Hematopoietic multipotent progenitor cell (in vitro differentiated cells): ENCODE data around the gene PPP1R3F. TPM values are rescaled to one million over a fixed set of nuclear protein-coding genes. Genes with fewer than 3 reads are reported as not detected.
A peak's percentile ranks its signal among the peaks of the same experiment; 100 is the strongest.

Source experiments
- DNase-seq, 3 donors: peaks; one replicate each; pipeline ENCODE4 v3.0.0-alpha.2; 2011 to 2015; ENCODE audit warnings: low read depth in 2 of 3, low spot score in 2 of 3
- total RNA-seq: library from RNA; depleted of rRNA; stranded (reverse); fragments of >200 nt; gene quantifications from one replicate; pipeline ENCODE4 v1.2.3, GENCODE V29; 2012

Gene PPP1R3F
- total RNA-seq, 1 donor, result 5.9 TPM

DNA sequence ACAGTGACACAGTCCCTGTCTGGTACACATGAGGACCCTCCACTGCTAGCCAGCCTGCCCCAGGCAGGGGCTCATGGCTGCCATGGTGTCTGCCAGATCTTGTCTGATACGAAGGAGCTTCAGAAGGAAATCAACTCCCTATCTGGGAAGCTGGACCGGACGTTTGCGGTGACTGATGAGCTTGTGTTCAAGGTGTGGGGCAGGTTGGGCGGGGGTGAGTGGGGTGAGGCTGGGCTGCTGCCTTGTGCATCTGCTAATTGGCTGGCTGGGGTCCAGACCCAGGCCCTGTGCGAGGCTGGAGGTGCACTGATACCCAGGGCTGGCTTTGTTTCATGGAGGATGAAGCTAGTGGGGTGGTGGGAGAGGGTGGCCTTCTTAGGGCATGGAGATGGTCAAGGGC is 20.5 kb upstream of the PPP1R3F start:
- no peak for DNase-seq

DNA sequence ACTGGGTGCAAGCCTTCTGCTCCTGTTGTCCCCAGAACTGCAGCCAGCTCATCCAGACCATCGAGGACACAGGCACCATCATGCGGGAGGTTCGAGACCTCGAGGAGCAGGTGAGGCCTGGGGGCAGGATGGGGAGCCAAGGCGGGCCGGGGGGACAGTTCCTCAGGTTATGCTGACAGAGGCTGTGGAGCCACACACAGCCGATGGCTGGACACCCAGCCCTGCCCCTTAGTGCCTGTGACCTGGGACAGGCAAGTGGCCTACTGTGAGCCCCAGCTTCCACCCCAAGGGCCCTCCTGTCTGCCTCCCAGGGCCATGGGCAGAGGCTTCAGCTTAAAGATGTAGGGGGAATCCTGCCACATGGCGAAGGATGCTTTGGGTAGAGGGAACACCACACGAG is 20.0 kb upstream of the PPP1R3F start:
- DNase-seq, result no peak

DNA sequence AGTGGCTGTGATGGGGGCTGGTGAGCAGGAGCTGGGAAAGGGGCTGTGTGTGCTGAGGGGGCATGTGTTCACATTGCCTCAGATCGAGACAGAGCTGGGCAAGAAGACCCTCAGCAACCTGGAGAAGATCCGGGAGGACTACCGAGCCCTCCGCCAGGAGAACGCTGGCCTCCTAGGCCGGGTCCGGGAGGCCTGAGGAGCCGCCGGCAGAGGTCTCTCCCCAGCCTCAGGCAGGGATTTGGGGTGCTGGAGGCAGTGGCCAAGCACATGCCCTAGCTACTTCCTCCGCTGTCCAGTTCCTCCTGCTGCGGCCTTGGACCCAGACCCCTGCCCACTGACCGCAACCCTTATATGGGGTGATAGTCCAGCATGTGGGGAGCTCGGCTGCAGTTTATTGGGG is 19.5 kb upstream of the PPP1R3F start:
- DNase-seq, result no peak

DNA sequence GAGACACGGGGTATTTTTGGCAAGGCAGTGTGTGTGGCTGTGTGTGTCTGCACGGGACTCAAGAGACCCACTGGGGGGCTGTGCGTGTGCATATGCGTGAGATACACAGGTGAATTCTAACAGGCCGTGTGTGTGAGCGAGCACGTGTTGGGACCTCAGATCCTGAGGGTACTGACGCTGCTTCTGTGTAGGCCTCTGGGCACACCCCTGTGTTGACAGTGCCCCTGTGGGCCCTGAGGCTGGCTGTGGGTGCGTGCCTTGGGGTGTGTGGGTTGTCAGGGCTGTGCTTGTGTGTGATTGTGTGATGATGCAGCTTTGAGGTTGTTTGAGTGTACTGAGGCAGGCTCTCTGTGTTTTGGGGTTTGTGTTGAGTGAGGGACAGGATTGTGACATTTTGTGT is 19.0 kb upstream of the PPP1R3F start:
- no peak for DNase-seq

DNA sequence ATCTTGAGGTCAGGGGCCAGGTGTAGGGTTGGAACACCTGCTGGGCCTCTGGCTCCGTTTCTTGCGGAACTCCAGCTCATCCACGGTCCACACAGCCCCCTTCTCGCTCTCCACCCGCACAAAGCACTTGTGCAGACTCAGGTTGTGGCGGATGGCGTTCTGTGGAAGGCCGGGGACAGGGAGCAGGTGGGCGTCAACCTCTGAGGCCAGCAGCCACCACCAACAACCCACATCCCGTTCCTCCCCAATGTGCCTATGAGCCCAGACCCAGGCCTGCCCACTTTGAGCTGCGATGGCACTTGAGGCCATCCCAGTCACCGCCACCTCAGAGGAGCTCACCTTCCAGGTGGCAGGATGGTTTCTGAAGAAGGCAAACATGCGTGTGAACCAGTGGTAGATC is 18.3 kb upstream of the PPP1R3F start:
- DNase-seq, result no peak

DNA sequence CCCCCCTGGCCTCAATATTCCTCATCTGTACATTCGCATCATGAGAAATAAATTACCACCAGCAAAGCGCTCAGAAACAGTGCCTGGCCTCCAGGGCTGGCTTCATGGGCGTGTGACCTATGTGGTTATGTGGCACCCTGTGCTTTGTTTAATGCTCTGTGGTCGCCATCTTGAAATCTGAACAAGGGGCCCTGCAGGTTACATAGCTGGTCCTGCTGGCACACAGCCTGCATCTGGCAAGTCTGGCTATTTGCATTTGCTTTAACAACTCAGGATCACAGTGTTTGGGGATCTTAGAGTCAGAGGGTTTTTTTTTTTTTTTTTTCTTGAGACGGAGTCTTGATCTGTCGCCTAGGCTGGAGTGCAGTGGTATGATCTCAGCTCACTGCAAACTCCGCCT is 15.0 kb upstream of the PPP1R3F start:
- no peak for DNase-seq

DNA sequence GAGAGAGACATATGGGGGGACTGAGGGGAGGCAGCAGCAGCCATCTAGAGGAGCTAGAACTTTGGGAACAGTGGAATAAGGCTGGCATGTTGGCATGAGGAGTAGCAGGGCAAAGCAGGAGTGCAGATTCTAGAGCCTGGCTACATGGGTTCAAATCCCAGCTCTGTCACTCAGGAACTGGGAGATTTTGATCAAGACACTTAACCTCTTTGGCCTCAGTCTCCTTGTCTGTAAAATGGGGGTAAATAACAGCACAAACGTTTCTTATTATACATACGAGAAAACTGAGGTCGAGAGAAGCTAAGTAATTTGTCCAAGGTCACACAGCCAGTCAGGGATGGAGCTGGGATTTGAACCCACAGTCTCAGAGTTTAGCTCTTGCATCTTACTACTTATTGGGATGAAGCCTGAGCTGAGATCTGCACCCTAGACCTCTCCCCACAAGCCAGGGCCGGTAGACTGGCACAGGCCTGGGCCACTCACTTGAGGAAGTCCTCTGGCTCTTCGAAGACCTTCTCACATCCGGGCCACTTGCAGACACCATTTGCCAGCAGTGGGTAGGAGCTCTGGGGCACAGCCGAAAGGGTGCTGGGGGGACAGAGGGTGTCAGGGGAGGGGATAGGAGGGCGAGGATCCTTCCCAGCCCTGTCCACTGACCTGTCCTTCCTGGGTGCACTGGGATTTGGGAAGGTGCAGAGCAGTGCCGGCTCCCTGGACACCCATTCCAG is 13.2 kb upstream of the PPP1R3F start:
- no peak for DNase-seq

DNA sequence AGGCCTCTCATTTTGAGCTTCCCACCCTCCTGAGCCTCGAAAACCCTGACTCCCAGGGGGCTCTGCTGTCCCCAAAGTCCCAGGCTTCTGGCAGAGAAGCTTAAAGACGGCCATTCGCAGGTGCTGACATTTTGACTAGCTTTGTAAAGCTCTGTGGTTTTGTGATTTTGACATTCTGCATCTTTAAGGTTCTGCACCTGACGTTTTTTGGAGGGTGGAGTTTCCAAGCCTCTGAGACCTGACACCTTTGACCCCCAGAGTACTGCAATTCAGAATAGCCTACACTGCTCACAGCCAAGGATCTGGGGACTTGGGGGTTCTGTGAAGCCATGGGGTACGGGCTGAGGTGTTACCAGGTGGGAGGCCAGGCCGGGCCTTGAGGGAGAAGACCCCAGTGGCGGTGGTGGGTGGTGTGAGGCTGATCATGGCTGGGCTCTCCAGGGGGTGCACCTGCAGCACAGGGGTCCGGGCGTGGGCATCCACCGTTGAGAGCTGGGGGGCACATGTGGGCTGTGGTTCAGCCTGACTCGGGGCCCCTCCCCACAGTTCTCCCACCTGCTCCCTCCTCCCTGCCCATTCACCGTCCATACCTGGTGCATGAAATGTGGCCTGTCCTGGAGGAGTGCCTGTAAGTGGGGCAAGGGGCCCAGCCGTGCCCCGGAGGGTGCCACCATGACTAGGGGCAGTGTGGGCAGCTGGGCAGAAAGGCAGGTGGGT is 12.4 kb upstream of the PPP1R3F start:
- no peak for DNase-seq

DNA sequence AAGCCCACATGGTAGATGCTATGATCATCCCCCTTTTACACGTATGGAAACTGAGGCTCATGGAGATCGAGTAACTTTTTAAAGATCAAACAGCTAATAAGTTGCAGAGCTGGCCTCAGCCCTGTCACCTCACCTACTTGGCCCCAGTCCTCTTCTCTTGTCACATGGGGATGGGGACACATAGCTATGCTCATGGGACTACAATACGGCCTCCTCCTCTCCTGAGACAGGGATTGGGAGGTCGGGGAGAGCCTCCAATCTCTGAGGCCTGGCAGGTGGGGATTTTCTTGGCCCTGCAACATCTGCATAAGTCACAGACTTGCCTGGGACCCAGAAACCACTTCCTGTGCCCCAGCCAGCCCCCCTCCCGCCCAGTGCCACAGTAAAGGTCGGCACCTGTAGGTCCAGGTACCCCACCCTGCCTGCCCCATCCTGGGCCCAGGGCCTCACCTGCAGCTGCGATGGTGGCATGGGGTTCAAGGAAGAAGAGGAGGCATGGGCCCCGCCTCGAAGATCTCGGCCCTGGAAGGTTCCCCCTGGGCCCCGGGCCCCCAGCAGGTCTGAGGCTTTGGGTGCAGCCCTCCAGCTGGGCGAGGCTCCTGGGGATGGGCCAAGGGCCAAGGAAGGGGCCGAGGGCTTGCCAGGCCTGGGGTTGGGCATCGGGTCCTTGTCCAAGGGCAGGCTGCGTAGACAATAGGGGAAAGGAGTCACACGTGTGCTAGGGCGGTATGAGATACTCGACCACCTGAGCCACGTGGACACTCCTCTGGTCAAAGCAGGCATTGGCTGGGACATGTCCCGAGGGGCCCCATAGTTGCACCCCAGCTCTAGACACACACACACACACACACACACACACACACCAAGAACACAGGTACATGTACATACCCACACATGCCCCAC is 11.5 kb upstream of the PPP1R3F start:
- DNase-seq, result no peak

DNA sequence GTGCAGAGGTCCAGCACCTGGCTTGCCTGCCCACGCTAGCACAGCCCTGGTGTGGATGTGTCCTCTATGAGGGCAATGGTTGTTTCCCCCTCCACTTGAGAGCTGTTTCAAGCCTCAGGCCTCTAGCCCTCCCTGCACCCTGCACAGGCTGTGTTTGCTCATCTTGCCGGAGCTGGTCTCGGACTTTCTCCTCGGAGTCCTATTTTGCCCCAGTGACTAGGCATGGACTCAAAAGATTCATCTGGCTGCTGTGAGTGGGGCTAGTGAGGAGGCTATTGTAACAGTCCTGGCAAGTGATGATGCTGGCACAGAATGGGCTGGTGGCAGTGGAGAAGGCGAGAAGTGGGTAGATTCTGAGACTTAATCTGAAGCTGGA is 10.9 kb upstream of the PPP1R3F start:
- no peak for DNase-seq

DNA sequence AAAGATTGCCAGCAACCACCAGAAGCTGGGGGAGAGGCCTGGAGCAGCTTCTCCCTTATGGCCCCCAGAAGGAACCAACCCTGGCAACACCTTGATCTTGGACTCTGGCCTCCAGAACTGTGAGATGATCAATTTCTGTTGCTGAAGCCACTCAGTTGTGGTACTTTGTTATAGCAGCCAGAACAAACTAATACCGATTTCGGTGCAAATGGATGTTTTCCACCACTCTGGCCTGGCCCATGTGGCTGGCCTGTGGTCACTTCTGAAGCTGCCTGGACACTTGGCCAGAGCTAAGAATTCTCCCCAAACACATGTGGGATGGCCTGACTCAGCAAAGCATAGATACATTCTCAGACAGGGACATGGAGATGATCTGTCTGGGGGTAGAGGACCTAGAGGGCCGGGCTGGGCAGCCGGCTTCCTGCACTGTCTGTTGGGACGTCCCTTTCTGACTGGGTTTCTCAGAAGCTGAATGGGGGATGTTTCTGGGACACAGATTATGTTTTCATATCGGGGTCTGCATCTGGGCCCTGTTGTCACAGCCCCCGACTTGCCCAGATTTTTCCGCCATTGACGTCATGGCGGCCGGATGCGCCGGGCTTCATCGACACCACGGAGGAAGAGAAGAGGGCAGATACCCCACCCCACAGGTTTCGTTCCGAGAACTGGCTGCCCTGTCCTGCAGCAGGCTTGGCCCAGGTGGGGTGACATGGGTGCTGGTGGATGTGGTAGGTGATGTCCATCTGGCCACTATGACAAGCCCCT is 9.2 kb upstream of the PPP1R3F start:
- no peak for DNase-seq

DNA sequence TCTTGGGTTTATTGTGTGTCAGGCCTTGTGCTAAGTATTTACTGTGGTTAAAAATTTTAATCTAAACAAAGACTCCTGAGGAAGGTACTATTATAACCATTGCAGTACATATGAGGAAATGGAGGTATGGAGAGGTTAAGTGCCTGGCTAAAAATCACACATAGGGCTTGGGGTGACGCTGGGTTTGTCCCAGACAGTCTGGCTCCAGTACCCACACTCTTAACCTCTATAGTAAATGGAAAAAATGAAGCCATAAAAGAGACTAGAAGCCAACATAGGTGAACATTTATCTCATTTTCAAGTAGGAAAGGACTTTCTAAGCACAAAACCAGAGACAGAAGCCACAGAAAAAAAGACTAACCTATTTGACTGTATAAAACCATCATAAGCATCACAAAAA is 7.0 kb upstream of the PPP1R3F start:
- no peak for DNase-seq

DNA sequence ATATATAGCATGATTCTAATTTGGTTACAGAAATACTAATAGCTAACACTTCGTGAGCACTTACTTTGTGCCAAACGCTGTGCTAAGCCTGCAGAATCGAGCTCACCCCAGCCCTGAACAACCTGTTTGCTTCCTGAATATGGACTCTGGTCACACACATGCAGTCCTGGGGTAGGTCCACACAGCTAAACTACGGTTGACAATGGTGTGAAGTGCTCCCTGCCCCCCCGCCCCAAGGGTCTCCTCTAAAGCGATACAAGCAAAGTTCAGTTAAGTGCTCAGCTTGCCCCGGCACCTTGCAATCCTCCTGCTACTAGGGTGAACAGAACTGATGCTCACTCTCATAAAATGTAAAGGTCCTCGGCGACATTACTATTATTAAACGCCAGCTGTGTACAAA is 6.0 kb upstream of the PPP1R3F start:
- DNase-seq, result no peak

DNA sequence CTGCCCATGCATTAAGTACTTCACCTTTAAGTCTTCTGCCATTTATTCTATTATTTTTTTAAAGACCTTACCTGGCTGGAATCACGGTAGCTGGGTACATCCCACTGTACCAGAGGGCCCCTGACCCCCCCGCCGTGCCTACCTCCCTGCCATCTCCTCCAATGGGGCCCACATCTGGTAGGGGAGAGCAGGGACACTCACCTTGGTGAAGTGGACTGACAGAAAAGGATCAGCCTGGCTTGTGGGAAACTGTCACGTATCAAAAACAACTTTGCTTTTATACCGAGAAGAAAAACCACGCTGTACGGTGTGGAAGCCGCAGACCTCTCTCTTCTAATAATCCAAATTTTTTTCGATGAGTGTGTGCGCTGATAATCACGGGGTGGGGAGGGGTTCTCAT is 5.1 kb upstream of the PPP1R3F start, which contains the start of gene FOXP3:
TSS of gene FOXP3 (minus strand) at position 251 of the 400 bp plus-strand sequence. CDS start 6,205 bp downstream, outside the sequence.
- no peak for DNase-seq

DNA sequence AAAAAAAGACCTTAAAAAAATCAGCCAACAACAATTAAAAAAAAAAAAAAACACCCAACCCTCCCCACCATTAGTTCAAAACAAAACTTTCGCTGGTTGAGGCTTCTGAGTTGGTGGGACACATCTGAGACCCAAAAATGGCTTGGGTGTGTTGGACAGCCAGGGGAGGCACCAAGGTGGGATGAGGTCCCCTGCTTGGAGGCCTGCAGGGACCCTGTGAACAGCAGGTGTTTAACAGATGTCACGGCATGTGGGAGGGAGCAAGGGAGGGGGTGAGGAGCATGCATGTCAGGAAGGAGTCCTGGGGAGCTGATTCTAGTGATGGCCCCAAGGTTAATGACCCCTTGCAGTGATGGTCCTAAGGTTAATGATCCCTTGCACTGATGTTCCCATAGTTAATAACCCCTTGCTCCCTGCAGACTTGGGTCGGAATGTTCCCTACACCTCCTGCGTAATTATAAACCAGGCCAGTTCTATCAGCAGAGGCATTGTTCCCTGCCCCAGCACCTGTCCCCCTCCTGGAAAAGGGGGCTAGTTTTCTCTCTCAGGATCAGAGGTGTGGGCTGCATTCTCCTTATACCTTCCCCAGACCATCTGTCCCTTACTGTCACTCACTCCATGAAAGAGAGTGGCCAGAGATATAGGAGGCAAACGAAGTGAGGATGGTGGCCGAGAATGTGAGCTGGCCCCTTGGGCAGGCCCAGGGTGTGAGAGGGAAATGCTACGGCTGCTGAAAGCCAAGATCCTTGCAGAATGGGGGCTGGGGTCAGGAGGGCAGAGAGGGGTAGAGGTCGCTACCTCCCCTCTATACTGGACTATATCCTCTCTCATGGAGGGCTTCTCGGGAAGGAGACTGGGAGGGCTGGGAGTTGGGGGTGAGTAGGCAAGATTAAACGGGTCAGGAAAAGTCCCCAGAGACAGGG is 2.8 kb upstream of the PPP1R3F start:
- no peak for DNase-seq

DNA sequence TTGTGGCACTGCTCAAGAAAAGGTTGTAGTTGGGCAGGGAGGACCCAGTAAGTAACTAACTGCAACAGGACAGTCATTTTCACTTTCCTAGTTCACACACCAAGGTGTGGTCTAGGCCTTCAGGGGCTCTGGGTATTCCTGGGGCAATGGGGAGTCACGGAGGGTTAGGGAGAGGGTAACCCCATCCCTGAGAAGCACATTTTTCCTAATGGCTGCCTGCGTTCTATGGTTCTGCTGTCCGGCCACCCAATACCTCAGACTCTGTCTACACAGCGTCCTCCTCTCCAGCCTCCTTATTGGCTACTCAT is 937 bp upstream of the PPP1R3F start:
- no peak for DNase-seq

DNA sequence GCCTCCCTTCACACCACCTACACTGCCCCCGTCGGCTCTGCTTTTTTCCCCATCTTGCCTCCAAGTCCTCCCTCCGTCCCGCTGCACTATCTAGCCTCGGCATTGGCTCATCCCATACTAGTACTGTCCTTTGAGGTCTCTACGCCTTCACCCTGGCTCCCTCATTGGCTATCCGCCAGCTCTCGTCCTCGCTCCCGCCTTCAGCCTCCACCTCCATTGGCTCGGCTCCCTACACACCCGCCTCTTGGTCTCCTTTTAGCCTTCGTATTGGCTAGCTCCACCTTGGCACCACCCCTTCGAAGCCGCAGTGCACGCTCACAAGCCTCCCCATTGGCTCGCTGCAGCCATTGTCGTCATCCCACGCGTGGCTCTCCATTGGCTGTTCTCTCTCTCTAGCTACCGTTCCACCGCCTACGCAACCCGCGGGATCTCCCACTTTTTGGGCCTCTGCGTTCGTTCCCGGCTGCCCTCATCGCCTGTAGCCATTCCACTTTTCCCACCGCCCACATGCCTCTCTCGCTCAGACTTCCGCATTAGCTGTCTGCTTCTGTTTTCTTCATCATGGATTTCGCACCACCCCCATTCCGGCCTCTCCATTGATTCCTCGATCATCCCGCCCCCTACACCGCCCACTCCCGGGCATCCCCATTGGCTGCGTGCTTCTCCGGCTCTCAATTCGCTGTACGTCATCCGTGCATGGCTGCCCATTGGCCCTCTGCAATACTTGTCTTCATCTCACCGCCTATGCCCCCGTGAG is 405 bp upstream of the PPP1R3F start:
- peak; percentile 73 to 98 (median 94) for DNase-seq

DNA sequence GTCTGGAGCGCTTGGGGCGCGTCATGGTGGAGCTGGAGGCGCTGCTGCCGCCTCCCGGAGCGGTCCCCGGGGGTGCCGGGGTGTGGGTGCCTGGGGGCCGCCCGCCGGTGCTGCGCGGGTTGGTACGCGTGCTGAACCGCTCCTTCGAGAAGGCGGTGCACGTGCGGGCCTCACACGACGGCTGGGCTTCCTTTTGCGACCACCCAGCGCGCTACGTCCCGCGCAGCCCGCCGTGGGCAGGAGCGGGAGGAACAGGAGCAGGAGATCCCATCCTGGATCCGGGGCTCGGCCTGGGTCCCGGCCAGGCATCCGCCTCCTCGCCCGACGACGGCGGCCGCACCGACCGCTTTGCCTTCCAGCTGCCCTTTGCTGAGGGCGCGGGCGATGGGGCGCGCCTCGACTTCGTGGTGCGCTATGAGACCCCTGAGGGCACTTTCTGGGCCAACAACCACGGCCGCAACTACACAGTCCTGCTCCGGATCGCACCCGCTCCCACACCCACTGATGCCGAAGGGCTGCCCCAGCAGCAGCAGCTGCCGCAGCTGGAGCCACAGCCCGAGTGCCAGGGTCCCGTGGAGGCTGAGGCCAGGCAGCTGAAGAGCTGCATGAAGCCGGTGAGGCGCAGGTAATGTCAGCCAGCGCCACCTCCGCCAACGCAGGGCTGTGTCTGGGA is 792 bp downstream of the PPP1R3F start:
- DNase-seq, result no peak

DNA sequence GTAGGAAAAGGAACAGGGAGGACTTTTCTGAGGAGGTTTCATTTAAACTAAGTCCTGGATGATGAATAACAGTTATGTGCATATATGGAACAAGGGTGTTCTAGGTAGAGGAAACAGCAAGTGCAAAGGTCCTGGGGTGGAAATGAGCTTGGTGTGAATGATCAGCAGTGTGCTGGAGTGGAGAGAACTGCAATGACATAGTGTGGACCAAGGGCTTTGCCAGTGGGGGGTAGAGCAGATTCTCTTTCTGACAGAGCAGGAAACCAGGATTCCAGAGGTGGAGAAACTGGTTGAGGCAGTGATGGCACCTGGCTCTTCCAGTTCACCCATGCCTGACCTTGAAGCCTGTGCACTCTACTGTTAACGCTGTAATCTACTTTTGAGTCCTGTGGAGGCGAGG is 1.7 kb downstream of the PPP1R3F start:
- no peak for DNase-seq
